HEK293 (cell line): ENCODE results near the gene PLCD1.

ENCODE experiments used
- CTCF ChIA-PET: fragments of 350-600 bp; formaldehyde crosslinking; extraction: SDS; loops from one replicate; lab custom pipeline; 2021; ENCODE audit warnings: antibody characterized with exemption; lab: Yijun Ruan, JAX
- POLR2A ChIA-PET: fragments of 300-600 bp; formaldehyde crosslinking; extraction: SDS; loops from one replicate; lab custom pipeline; 2020; ENCODE audit warnings: antibody characterized with exemption, inconsistent platforms; lab: Yijun Ruan, JAX
- H3K27ac ChIP-seq: fragments of 200-500 bp; sonication (Bioruptor generic); 2 replicates; pipeline ENCODE4 v1.5.1; 2014; ENCODE audit warnings: low read depth, low read length, control low read depth, inconsistent platforms; ENCODE audit errors: extremely low read depth
- H3K36me3 ChIP-seq, 2 experiments: fragments of 200-500 bp in 1 of 2; sonication (Bioruptor generic) in 1 of 2; 1 replicate in 1 of 2; 2 replicates in 1 of 2; pipeline ENCODE4 v1.5.1; 2014 to 2017; ENCODE audit warnings: inconsistent platforms in 2 of 2, low read length in 2 of 2; ENCODE audit not compliant: control insufficient read depth in 2 of 2, insufficient read depth in 1 of 2
- H3K4me1 ChIP-seq: fragments of 200-500 bp; sonication (Bioruptor generic); 2 replicates; pipeline ENCODE4 v1.5.1; 2014; ENCODE audit warnings: mild to moderate bottlenecking, low read length, inconsistent platforms; ENCODE audit not compliant: control insufficient read depth, insufficient read depth
- H3K4me3 ChIP-seq: 2 replicates; pipeline ENCODE4 v1.5.1; 2011; ENCODE audit warnings: low read depth, mild to moderate bottlenecking, control low read depth, low read length, moderate library complexity
- H3K9me3 ChIP-seq: fragments of 200-500 bp; sonication (Bioruptor generic); 2 replicates; pipeline ENCODE4 v1.5.1; 2014; ENCODE audit warnings: low read depth, low read length, inconsistent platforms; ENCODE audit not compliant: control insufficient read depth, insufficient read depth
- GLI2 ChIP-seq: fragments of 450-650 bp; formaldehyde crosslinking; IDR thresholded peaks from 2 replicates; pipeline ENCODE4; 2017; ENCODE audit warnings: missing biosample characterization, missing genetic modification characterization, low read depth, borderline replicate concordance
- HOXD13 ChIP-seq: sonication (generic); formaldehyde crosslinking; IDR thresholded peaks from 2 replicates; pipeline ENCODE4 v1.8.0; 2022; ENCODE audit warnings: missing genetic modification reagents, borderline replicate concordance
- PRDM1 ChIP-seq: fragments of 450-650 bp; formaldehyde crosslinking; IDR thresholded peaks from 2 replicates; pipeline ENCODE4; 2016; ENCODE audit warnings: missing biosample characterization, missing genetic modification characterization
- REPIN1 ChIP-seq: fragments of 450-650 bp; formaldehyde crosslinking; IDR thresholded peaks from 2 replicates; pipeline ENCODE4 v1.5.1; 2017; ENCODE audit warnings: missing biosample characterization, missing genetic modification characterization, low read depth
- YY2 ChIP-seq: fragments of 450-650 bp; formaldehyde crosslinking; IDR thresholded peaks from 2 replicates; pipeline ENCODE4 v1.5.1; 2016; ENCODE audit warnings: missing biosample characterization, missing genetic modification characterization
- ZNF114 ChIP-seq: fragments of 450-650 bp; formaldehyde crosslinking; IDR thresholded peaks from 2 replicates; pipeline ENCODE4 v1.5.0; 2017; ENCODE audit warnings: missing biosample characterization, missing genetic modification characterization
- ZNF2 ChIP-seq: fragments of 450-650 bp; formaldehyde crosslinking; IDR thresholded peaks from 2 replicates; pipeline ENCODE4 v1.5.1; 2016; ENCODE audit warnings: missing biosample characterization, missing genetic modification characterization
- ZNF37A ChIP-seq: fragments of 450-650 bp; IDR thresholded peaks from 2 replicates; pipeline ENCODE4 v1.5.1; 2018; ENCODE audit warnings: missing biosample characterization, missing genetic modification characterization
- ZNF433 ChIP-seq: fragments of 450-650 bp; formaldehyde crosslinking; IDR thresholded peaks from 2 replicates; pipeline ENCODE4 v1.5.1; 2016; ENCODE audit warnings: missing biosample characterization, missing genetic modification characterization, low read depth
- ZNF544 ChIP-seq: fragments of 450-650 bp; formaldehyde crosslinking; IDR thresholded peaks from 2 replicates; pipeline ENCODE4 v1.5.0; 2017; ENCODE audit warnings: missing biosample characterization, missing genetic modification characterization
- ZNF610 ChIP-seq: fragments of 450-650 bp; formaldehyde crosslinking; IDR thresholded peaks from 2 replicates; pipeline ENCODE4 v1.5.1; 2016; ENCODE audit warnings: missing biosample characterization, missing genetic modification characterization, borderline replicate concordance
- ZNF664 ChIP-seq: fragments of 450-650 bp; formaldehyde crosslinking; IDR thresholded peaks from 2 replicates; pipeline ENCODE4 v1.5.1; 2016; ENCODE audit warnings: missing biosample characterization, missing genetic modification characterization
- ZNF747 ChIP-seq: fragments of 450-650 bp; formaldehyde crosslinking; IDR thresholded peaks from 2 replicates; pipeline ENCODE4 v1.5.1; 2016; ENCODE audit warnings: missing biosample characterization, missing genetic modification characterization
- TF ChIP-seq, protein P1 (sequence below): fragments of 450-650 bp; IDR thresholded peaks from 2 replicates; pipeline ENCODE4 v1.5.1; 2018; ENCODE audit warnings: missing biosample characterization, missing genetic modification characterization
- TF ChIP-seq, protein P2 (sequence below): fragments of 450-650 bp; formaldehyde crosslinking; IDR thresholded peaks from 2 replicates; pipeline ENCODE4 v1.5.1; 2017; ENCODE audit warnings: missing biosample characterization, missing genetic modification characterization
- TF ChIP-seq, protein P3 (sequence below): fragments of 450-650 bp; formaldehyde crosslinking; IDR thresholded peaks from 2 replicates; pipeline ENCODE4 v1.5.1; 2016; ENCODE audit warnings: missing biosample characterization, missing genetic modification characterization

The PLCD1 gene

DNA sequence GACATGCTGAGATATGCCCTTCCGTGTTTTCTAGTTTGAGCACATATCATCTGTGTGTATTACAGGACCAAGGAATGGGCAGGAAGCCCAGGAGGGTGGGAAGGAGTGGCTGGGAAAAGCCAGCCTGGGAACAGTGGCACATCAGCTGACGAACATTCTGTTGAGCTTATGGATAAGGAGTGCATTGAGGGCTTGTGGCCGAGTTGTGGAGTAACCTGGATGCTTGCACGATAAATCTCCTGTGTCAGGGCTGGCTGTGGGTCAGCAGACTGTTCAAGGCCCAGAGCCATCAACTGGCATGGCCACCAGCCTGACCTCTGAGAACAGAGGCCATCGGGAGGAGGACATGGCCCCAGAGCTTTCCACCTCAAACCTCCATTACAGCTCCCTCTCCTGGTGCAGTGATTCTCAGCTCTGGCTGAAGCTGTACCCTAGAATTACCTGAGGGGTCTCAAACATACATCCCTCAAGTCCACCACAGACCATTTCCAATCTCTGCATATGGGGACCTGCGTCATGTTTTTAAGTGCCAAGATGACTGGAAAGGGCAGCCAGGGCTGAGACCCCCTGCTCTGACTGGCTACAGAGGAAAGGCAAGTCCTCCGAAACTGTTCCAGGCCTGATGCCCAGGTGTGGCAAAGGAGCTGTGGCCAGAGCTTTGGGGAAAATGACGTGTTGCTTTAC, 43.7 kb downstream of the PLCD1 start (continued):
- no peak for TF ChIP-seq ZNF610
- no peak for TF ChIP-seq ZNF433 (tag by site-specific recombination)
- no peak for TF ChIP-seq YY2 (tag by site-specific recombination)

DNA sequence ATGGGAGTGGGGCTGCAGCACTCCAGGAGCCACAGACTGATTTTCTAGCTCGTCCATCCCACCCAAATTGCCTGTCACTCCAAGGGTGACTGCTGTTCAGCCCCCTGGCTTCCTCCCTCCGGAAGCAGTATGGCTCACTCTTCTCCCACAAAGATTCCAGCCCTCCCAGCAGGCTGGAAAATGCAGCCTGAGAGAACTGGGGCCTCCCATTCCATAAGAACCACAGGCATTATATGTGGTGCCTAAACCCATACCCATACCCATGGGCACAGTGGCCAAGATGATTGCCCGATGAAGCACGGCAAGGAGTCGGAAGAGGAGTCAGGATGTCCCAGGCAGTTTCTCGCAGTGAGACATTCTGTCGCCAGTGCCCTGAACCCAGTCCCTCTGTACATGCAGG, 44.8 kb downstream of the PLCD1 start:
- H3K9me3 ChIP-seq: no peaks in the 10 kb centered on the region
- H3K36me3 ChIP-seq: peaks cover 0 to 19% of the 10 kb centered on the region in 2 experiments; a peak in 1 of 3 replicates
- no peak overlapping the region for H3K4me3 ChIP-seq
- TF ChIP-seq PRDM1 (tag by site-specific recombination) (no peak), REPIN1 (no peak), ZNF544 (tag by site-specific recombination) (no peak), ZNF2 (tag by site-specific recombination) (no peak), ZNF747 (tag by site-specific recombination) (no peak), HOXD13 (no peak), ZNF37A (no peak), GLI2 (tag by site-specific recombination) (no peak), ZNF664 (tag by site-specific recombination) (no peak)
- TF ChIP-seq, protein P1, sequence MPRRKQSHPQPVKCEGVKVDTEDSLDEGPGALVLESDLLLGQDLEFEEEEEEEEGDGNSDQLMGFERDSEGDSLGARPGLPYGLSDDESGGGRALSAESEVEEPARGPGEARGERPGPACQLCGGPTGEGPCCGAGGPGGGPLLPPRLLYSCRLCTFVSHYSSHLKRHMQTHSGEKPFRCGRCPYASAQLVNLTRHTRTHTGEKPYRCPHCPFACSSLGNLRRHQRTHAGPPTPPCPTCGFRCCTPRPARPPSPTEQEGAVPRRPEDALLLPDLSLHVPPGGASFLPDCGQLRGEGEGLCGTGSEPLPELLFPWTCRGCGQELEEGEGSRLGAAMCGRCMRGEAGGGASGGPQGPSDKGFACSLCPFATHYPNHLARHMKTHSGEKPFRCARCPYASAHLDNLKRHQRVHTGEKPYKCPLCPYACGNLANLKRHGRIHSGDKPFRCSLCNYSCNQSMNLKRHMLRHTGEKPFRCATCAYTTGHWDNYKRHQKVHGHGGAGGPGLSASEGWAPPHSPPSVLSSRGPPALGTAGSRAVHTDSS: no peak
- ChIA-PET CTCF (interaction anchor here (1.0 to 2.4 kb wide), 3 partner anchors 10 to 19 kb away, joined by 3 to 12 read pairs (median 4); no protein-coding TSS in a partner anchor), POLR2A (no interaction called here)
- no peaks in the 10 kb centered on the region for H3K4me1 ChIP-seq
- no peak overlapping the region for H3K27ac ChIP-seq

DNA sequence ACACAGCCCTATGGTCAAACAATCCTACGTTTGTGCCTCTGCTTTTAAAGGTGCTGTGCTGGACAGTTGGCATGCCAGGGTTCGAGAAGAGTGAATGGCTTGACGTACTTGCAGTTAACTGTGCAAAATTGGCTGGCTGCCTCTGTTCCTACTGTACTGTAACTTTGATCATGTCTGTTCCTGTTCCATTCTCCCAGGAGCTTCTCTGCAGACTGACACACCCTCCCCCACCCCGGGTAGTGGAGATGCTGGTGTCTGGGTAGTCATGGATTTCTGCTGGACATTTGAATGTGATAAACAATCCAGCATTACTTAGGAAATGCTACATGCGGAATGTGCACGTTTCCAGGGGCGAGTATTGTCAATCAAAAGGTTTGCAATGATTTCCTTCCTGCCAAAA, 45.4 kb downstream of the PLCD1 start:
- CTCF ChIA-PET: interaction anchor here (1.0 to 2.4 kb wide), 3 partner anchors 10 to 13 kb away, joined by 3 to 9 read pairs (median 6); no protein-coding TSS in a partner anchor

DNA sequence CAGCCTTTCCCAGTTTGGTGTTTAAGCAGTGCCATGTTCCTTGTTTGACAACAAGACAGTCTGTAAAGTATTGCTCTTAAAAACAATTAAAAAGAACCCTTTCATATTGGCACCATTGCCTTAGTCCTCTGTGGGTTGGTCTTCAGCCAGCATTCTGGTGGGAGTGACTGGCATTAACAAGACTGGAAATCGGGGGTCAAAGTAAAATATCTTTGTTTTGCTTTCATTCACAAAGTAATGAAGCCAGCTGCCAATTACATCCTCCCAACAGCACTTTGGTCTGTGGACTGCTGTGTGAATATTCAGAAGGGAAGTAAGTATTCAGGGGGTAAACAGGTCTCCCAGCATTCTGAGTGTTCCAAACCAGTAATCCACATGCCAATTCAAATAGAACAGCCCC, 47.1 kb downstream of the PLCD1 start:
- ChIA-PET POLR2A (no interaction called here), CTCF (interaction anchor here (2.4 kb wide), 1 partner anchor 8 kb away, joined by 9 read pairs; no protein-coding TSS in a partner anchor)
- Histone ChIP-seq H3K27ac (no peak overlapping the region), H3K4me3 (no peak overlapping the region), H3K9me3 (no peaks in the 10 kb centered on the region), H3K4me1 (no peaks in the 10 kb centered on the region), H3K36me3 (peaks cover 0 to 19% of the 10 kb centered on the region in 2 experiments; a peak in 1 of 3 replicates)
- TF ChIP-seq, protein P2, sequence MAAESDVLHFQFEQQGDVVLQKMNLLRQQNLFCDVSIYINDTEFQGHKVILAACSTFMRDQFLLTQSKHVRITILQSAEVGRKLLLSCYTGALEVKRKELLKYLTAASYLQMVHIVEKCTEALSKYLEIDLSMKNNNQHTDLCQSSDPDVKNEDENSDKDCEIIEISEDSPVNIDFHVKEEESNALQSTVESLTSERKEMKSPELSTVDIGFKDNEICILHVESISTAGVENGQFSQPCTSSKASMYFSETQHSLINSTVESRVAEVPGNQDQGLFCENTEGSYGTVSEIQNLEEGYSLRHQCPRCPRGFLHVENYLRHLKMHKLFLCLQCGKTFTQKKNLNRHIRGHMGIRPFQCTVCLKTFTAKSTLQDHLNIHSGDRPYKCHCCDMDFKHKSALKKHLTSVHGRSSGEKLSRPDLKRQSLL (tag by site-specific recombination): no peak
- TF ChIP-seq ZNF610: no peak

More for the DNA sequence above, 45.4 kb downstream of the PLCD1 start:
- TF ChIP-seq, protein P3, sequence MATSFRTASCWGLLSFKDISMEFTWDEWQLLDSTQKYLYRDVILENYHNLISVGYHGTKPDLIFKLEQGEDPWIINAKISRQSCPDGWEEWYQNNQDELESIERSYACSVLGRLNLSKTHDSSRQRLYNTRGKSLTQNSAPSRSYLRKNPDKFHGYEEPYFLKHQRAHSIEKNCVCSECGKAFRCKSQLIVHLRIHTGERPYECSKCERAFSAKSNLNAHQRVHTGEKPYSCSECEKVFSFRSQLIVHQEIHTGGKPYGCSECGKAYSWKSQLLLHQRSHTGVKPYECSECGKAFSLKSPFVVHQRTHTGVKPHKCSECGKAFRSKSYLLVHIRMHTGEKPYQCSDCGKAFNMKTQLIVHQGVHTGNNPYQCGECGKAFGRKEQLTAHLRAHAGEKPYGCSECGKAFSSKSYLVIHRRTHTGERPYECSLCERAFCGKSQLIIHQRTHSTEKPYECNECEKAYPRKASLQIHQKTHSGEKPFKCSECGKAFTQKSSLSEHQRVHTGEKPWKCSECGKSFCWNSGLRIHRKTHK (tag by site-specific recombination): peak; percentile 55; the same call in 1 of the 2 replicates
- TF ChIP-seq ZNF114 (tag by site-specific recombination): no peak
- TF ChIP-seq, all 188 proteins: peak for 1
- no peaks in the 10 kb centered on the region for H3K4me1 ChIP-seq
- peaks cover 0 to 19% of the 10 kb centered on the region in 2 experiments; a peak in 1 of 3 replicates for H3K36me3 ChIP-seq
- no peak overlapping the region for H3K4me3 ChIP-seq
- no peak overlapping the region for H3K27ac ChIP-seq
- POLR2A ChIA-PET: no interaction called here
- no peaks in the 10 kb centered on the region for H3K9me3 ChIP-seq
